Measurements from ENCODE around the gene KDM4C. TPM values are rescaled to one million over a fixed set of nuclear protein-coding genes. Genes with fewer than 3 reads are reported as not detected.
"Not testable (repeated sequence)": the region's sequence is repeated elsewhere in the genome, so short reads cannot be mapped to it uniquely, and the experiment has no call there.

The KDM4C gene
- total RNA-seq, 1 donor from 2014 or later = 14.2 TPM

DNA sequence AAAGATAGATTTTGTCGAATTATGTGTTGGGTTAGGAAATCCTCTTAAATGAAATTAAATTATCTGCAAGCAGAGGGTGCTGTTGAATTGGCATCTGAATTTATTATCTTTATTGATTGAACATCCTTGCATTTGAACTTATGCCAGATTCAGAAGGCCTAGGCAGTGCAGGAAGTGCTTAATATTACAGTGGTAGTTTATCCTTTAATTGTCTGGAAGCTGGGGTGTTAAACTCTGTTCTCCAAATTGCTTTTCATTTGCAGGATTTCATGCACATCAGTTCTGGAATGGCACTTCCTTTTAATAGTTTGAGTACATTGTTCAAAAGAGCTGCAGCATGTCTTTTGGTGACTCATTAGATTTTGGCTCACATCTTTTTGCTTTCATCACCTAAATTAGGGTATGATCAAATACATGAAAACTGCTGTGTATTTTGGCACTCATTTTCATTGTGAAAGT lies 186.3 kb downstream of the KDM4C start:
- no peak for DNase-seq
- ATAC-seq = no peak
- intact Hi-C loops (cut with micrococcal nuclease) = no loop called here

DNA sequence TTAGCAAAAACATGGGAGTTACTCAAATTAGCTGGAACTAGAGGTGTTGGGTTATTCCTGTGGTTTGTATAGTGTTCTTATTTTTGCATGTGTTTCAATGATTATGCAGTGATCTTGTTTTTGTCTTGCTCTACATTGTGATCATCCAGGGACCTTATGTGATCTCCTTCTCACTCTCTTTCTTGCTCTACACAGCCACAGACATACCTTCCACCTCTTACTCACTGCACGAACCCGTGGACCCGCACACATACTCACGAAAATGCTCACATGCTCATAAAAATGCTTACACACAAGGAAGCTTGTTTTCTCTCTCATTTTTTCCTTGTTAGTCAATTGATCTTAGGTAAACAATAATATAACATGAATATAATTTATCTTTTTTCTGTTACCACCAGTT lies 187.1 kb downstream of the KDM4C start:
- intact Hi-C loops (cut with micrococcal nuclease) = no loop called here
- DNase-seq = no peak
- ATAC-seq = no peak

DNA sequence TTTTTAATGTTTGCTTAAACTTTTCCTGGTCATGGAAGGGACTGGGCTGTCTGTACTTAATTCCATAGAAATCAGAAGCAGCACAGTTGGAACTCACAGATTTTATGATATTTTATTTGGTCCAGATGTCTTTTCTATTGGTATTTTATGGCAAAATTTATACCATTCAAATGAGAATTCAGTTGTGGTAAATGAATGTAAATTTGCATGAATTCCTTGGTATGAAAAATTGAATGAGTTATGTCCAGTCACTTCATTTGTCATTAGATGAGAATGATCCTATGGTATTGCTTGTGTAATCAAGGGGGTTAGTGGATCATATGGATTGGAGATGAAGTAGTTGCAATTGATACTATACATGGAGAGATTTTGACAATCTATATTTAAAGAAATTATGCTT lies 188.0 kb downstream of the KDM4C start:
- DNase-seq = no peak

DNA sequence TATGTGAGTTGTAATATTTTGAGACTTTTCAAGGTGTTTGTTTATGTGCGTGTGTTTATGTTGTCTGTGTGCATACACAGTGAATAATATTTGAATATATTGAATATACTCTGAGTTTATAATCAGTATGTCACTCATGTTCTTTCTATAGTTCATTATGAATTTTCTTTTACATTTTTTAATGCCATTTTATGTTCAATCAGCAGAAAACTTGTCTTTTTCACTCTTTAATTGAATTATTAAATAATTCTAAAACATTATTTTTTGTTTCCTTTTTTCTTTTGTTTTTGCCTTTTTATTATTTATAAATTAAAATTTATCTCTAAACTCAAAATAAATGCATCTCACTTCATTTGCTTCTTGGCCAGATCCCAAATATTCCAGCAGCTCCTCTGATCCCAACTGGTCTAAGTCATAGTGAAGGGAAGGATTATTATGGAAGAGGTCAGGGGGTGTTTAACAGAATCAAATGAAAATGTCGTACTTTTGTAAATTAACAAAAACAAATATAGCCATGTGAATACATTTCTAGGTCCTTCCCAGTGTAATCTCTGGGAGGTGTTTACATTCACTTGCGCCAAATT lies 188.9 kb downstream of the KDM4C start:
- no peak for DNase-seq
- intact Hi-C loops (cut with micrococcal nuclease) = no loop called here
- no peak for ATAC-seq

More for the DNA sequence above, 188.0 kb downstream of the KDM4C start:
- intact Hi-C loops (cut with micrococcal nuclease) = no loop called here
- no peak for ATAC-seq

DNA sequence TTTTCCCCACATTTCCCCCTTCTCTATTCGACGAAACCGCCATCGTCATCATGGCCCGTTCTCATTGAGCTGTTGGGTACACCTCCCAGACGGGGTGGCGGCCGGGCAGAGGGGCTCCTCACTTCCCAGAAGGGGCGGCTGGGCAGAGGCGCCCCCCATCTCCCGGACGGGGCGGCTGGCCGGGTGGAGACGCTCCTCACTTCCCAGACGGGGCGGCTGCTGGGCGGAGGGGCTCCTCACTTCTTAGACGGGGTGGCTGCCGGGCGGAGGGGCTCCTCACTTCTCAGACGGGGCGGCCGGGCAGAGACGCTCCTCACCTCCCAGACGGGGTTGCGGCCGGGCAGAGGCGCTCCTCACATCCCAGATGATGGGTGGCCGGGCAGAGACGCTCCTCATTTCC lies 191.1 kb downstream of the KDM4C start:
- intact Hi-C loops (cut with micrococcal nuclease); ATAC-seq; DNase-seq: not testable (repeated sequence)

DNA sequence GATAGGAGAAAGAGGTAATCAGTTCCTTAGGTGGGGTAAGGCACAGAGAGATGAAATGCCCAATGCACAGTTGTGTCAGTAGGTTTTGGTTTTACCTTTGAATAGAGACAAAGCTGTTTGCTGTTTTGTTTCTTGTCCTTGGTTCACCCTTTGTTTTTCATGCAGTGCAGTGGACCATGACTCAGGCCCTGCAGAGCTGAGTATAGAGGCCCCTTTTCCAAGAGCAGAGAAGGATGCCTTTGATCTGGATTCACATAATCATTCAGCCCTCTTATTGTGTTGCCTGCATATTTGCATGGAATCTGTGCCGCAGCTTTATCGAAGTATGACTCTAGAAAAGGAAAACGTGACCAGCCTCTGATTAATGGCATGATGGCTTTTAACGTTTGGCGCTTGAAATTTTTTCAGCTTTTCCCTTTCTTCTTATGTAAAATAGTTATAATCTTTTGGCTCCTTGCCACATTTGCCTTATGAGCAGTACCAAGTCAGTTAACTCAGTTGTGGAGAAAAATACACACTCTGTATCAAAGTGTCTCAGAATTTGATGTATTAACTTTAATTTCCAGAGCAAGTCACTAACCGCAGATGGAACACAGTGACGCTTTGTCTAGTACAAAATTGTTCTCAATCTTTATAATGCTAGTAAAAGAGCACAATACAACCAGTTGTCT lies 197.6 kb downstream of the KDM4C start:
- intact Hi-C loops (cut with micrococcal nuclease) = no loop called here
- peak; percentile 49 for ATAC-seq
- DNase-seq = no peak

DNA sequence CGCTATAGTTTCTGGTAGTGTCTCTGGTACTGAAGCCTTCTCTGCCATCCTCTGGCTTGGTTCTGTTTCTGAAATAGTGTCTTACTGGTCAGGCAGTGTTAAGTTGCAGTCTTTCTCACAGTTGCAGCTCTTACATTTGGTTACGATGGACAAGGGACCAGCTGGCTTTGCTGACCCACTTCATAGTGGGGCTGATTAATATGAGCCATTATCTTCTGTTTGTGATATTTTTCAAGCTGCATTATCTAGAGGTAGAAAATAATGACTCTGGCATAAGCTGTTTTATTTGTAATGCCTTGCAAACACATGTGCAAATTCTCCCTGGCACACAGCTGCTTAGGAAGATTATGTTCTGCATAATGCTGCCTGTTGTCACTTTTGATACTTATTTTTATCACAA lies 199.1 kb downstream of the KDM4C start:
- DNase-seq = no peak
- intact Hi-C loops (cut with micrococcal nuclease) = no loop called here
- no peak for ATAC-seq

DNA sequence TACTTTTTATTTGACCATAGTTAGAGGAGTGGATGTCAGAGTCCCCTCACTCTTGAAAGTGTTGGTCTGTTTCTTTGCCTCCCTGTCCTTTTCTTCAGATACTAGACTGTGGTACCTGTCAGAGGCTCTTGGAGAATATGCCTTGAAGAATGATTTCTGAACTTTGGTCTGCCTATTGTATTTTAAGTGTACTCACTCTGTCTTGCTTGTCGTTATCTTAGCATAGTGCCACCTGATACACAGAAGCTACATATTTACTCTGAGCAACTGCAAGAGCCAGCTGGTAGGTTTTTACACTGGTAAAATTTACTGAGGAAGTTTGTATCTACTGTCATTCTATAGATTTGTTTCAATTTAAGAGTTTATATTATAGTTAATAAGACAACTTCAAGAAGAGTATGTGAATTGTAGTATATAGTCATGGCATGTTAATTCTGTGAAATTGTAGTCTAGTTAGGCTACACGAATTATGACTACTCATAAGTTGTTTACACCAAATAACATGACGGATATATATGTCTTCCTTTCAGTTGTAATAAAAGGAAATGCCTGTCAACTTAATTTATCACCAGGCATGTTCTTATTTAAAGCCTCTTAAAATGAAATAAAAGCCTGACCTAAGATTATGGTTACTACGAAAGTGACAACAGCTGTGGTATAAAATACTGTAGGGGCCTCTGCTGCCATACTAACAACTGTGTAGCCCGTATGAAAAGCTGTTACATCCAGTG lies 201.7 kb downstream of the KDM4C start:
- intact Hi-C loops (cut with micrococcal nuclease) = no loop called here

DNA sequence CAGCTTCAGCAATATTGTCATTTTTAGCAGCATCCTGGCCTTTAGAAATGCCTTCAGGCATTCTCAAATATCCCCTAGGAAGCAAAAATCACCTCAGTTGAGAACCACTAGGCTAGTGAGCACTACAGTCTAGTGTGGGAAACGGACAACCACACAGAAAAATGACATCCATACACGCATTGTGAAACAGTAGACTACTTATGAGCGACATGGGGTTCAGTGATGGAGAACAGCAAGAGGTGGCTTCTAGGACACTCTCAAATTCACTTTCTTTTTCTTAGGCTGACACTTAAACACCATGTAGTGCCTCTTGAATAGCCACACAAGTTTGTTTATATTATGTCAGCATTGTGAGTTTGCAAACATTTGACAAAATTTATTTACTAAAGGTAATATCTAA lies 203.0 kb downstream of the KDM4C start:
- DNase-seq = no peak
- ATAC-seq = no peak
- intact Hi-C loops (cut with micrococcal nuclease) = no loop called here

More for the DNA sequence above, 201.7 kb downstream of the KDM4C start:
- ATAC-seq (no peak), DNase-seq (no peak)

DNA sequence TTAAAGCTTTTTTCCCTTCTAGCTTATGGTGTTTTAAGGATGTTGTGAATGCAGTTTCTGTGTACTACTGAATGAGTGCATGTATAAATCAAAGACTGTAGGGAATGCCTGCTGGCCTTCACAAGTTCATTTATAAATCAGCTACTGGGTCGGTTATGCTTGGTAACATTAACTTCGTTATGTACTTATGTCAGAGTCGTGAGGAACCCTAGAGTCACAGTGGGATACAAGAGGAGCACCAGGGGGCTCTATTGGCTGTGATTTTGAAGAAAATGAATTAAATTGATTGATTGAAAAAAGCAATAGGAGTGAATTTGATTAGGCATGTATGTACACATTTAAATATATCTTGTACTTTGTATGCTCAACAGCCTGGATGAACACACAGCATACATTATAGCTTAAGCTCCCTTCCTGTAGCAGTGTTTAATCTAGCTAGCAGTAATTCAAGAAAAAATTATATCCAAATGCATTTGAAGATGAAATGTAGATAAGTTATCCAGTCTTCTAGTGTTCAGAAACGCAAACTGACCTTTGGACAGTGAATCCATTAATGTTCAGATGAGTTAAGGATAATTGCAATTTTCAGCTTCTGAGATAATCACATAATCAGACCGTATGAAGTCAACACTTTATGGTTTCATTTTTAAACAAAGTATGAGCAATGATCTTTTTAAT lies 204.2 kb downstream of the KDM4C start:
- DNase-seq (no peak), ATAC-seq (no peak)
- intact Hi-C loops (cut with micrococcal nuclease) = no loop called here

DNA sequence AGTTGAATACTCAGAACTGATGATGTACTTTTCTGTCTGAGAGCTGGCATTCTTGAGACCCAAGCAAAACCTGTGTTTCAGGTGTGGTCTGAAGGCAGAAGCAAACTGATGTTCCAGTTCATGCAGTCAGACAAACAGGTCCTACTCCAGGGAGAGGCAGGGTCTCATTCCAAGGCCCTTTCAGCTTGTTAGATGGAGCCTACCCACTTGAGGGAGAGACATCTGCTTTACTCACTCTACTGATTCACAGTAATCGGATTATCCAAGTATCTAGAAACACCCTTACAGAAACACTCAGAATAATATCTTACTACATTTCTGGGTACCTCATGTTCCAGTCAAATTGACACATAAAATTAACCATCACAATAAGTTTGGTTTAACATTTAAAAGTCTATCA lies 207.8 kb downstream of the KDM4C start:
- intact Hi-C loops (cut with micrococcal nuclease) = no loop called here
- DNase-seq (no peak), ATAC-seq (no peak)

DNA sequence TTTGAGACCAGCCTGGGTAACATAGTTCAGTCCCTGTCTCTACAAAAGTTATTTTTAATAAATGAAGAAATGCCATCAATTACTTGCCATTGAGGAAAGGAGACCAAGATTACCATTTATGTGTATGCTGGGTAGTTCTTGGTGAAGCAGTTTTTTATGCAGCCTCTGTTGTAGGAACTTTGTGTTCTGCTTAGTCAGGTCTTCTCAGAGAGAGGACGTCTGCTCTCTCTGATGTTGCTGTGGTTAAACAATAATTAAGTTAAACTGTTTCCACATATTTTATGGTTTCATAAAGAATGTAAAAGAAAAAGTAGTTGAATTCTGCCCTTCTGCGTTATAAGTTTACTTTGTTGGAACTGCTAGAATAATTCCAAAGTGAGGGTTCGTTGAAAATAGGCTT lies 210.5 kb downstream of the KDM4C start:
- intact Hi-C loops (cut with micrococcal nuclease) = no loop called here
- ATAC-seq (no peak), DNase-seq (no peak)

DNA sequence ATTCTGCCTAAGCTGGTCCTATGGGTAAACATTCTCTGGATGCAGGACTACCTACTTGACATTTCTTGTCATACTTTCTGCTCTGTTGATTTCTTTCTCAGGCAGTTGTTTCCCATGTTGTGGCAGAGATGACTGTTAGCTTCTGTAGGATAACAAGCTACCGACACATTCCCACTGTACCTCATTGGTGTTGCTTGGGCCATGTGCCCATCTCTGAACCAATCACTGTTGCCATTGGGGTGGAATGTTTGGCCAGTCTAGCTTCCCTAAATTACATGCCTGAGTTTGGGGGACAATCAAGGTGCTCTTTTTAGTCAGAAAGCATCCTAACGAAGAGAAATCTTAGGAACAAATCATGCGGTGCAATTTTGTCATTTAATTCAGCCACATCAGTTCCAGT lies 212.0 kb downstream of the KDM4C start:
- DNase-seq (no peak), ATAC-seq (no peak)
- intact Hi-C loops (cut with micrococcal nuclease) = no loop called here

DNA sequence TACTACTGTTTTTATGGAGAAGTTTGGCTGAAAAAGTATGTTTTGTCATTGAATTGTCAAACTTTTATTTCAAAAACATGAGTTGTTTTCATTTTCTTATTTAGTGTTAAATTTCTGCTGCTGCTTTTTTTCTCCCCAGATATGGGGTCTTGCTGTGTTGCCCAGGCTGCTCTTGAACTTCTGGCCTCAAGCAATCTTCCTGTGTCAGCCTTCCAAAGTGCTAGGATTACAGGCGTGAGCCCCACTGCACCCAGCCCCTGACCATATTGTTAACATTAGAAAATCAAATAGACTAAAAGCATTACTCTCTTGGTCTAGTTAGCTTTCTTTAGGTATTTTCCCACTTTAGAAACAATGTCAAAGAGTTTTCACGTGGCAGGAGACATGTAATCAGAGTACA lies 215.3 kb downstream of the KDM4C start:
- DNase-seq = no peak
- intact Hi-C loops (cut with micrococcal nuclease) = no loop called here
- no peak for ATAC-seq

DNA sequence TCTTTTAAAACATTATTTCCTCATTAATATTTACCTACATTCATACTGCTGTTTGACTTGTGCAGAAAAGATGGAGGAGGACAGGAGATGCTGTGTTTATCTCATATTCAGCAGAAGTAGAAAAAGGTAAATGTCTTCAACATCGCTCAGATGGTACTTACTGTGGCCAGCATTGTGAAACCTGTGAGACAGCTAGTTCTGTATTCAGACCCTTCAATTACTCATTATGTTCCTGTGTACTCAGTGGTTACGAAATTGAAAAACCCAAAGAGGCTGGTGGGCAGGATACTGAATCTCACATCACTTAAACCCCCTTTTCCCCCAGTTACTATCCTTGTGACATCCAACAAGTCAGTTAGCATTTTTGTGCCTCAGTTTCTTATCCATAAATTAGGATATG lies 216.0 kb downstream of the KDM4C start:
- intact Hi-C loops (cut with micrococcal nuclease) = no loop called here
- ATAC-seq (no peak), DNase-seq (no peak)

DNA sequence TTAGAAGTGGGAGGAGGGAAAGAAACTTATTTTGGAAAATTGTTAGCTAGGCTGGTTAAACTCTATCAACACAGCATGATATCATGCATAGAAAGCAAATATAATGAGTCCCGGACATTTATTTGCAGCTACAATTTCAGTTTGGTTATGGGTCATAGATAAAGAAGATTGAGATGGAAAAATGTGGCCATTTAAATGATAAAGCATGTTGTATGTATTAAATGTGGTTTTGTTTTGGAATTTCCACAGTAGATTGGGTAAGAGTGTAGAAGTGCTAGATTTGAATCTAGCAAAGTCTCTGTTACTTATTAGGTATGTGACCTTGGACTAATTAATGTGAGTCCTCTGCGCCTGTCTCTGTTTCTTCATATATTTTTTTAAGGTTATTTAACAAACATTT lies 217.4 kb downstream of the KDM4C start:
- DNase-seq (no peak), ATAC-seq (no peak)
- intact Hi-C loops (cut with micrococcal nuclease) = no loop called here

DNA sequence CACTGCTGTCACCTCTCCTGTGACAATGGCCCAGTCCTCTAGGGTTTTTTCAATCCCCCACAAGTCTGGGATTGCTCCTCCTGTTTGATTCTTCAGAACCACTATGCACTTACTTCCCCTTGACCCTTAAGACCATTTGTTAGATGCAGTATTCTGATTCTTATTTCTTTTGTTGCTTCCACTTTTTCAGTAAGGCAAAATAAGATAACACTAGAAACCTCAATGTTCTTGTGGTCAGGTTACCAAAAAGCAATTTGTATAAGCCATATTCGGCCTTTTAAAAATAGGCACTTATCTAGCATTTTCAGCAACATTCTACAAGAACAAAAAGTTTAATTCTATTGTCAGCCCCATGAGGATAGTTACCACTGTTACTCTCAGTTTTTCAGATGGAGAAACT lies 220.0 kb downstream of the KDM4C start:
- intact Hi-C loops (cut with micrococcal nuclease) = no loop called here
- ATAC-seq (no peak), DNase-seq (no peak)

DNA sequence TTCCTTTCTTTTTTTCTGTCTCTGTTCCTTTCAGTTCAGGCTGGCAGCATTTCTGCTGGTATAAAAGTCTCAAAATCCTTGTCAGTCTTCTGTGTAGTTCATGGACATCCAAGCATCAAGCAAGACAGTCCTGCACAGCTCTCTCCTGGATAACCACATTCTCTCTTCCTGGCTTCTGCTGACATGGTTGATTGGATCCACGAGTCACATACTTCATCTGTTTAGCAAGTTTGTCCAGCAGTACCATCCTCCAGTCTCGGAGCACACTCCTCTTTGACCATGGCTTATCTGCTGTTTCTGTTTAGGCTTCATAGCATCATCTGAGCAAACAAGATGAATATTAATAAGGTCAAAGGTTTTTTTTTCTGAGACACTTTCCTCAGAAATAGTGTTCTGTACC lies 220.8 kb downstream of the KDM4C start:
- ATAC-seq (no peak), DNase-seq (no peak)
- intact Hi-C loops (cut with micrococcal nuclease) = no loop called here

DNA sequence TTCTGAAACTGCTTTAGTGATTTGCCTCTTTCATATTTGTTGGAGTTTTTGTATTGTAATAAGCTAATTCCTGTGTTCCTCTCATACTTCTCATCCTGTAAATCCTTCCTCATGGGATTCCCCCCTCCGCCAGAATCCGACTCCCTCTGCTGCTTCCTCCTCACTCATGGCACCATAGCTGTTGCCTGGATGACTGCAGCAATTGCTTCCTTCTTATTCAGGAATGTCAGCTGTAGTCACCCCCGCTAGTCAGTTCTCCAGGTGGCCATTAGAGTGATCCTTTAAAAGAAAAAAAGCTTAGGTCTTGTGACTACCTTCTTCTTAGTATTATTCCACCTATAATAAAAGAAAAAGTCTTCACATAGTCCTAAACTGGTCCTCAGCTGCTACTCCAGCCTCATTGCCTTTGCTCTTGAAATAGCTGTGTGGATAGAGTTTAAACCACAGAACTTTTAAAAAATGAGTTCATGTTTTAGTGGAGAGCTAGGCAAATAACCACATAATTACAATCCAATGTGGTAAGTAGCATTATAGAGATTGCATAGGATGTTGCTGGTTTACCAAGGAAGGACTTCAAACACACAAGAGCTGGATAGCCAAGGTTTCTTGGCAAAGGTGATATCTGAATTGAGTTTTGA lies 227.3 kb downstream of the KDM4C start:
- DNase-seq (no peak), ATAC-seq (no peak)
- intact Hi-C loops (cut with micrococcal nuclease) = no loop called here

All from left ventricle myocardium superior (tissue), 1 donor.